Peyer's patch (tissue), 4 donors: ENCODE data around the gene DNHD1. TPM values are rescaled to one million over a fixed set of nuclear protein-coding genes. Genes with fewer than 3 reads are reported as not detected.

Experiments
- DNase-seq, 3 donors: peaks; one replicate each; pipeline ENCODE4 v3.0.0-alpha.2; 2017 to 2019
- H3K27ac ChIP-seq, 4 donors: fragments of 200-600 bp; sonication (generic); one replicate each; pipeline ENCODE4 v1.5.1; 2016 to 2019
- H3K27me3 ChIP-seq, 2 donors: fragments of 200-600 bp; sonication (generic); one replicate each; pipeline ENCODE4 v1.5.1; 2019
- H3K36me3 ChIP-seq, 3 donors: fragments of 200-600 bp; sonication (generic); one replicate each; pipeline ENCODE4 v1.5.1; 2016 to 2019
- H3K4me1 ChIP-seq, 4 donors: fragments of 200-600 bp; sonication (generic); one replicate each; pipeline ENCODE4 v1.5.1; 2016 to 2019
- H3K4me3 ChIP-seq, 4 donors: fragments of 200-600 bp; sonication (generic); 1 replicate in 3 of 4; 2 replicates in 1 of 4; pipeline ENCODE4 v1.5.1; 2016 to 2019; ENCODE audit warnings: mild to moderate bottlenecking in 1 of 4
- H3K9me3 ChIP-seq, 4 donors: fragments of 200-600 bp; sonication (generic); one replicate each; pipeline ENCODE4 v1.5.1; 2016 to 2019; ENCODE audit warnings: mild to moderate bottlenecking in 1 of 4
- POLR2A ChIP-seq, 2 donors: fragments of 450-650 bp; IDR thresholded peaks; one replicate each; pipeline ENCODE4 v1.5.1; 2017; ENCODE audit warnings: antibody characterized with exemption in 2 of 2, mild to moderate bottlenecking in 2 of 2, moderate library complexity in 2 of 2
- total RNA-seq, 4 donors: library from RNA; depleted of rRNA; stranded (reverse); fragments of >200 nt; gene quantifications; one replicate each; pipeline ENCODE4 v1.1.0, GENCODE V29; 2016
- TF ChIP-seq, protein P1 (sequence below), 6 experiments: fragments of 450-650 bp in 4 of 6; fragments of 200-600 bp in 2 of 6; sonication (generic) in 1 of 6; IDR thresholded peaks; one replicate each; pipeline ENCODE4 v1.5.1; 2017 to 2019; ENCODE audit warnings: antibody characterized with exemption in 6 of 6, mild to moderate bottlenecking in 3 of 6, moderate library complexity in 1 of 6

The DNHD1 gene
- total RNA-seq, 4 donors from 2014 or later = 23.5 to 64.4 (median 52.0) TPM

GRCh38 chr11:6612213-6613041 lies 115.3 kb downstream of the DNHD1 start, which contains the start of gene TAF10:
TSS of gene TAF10 (minus strand) at chr11:6612216. CDS start at chr11:6612189, 27 bp downstream.
- DNase-seq = peak; percentile 98 to 99 (median 98)
- Histone ChIP-seq H3K36me3 (peaks cover 0 to 57% (median 3%) of the 10 kb centered on the region in 3 donors), H3K9me3 (no peaks in the 10 kb centered on the region), H3K4me3 (peak within 1 kb of the TSS; percentile 71 to 99 (median 86)), H3K4me1 (peaks cover 0 to 47% (median 4%) of the 10 kb centered on the region in 4 donors), H3K27me3 (no peaks in the 10 kb centered on the region), H3K27ac (peak within 1 kb of the TSS; percentile 93 to 99 (median 94))
- peak; percentile 93 to 99 for TF ChIP-seq POLR2A (IDR thresholded peaks at IDR 0.05)
- TF ChIP-seq, protein P1, sequence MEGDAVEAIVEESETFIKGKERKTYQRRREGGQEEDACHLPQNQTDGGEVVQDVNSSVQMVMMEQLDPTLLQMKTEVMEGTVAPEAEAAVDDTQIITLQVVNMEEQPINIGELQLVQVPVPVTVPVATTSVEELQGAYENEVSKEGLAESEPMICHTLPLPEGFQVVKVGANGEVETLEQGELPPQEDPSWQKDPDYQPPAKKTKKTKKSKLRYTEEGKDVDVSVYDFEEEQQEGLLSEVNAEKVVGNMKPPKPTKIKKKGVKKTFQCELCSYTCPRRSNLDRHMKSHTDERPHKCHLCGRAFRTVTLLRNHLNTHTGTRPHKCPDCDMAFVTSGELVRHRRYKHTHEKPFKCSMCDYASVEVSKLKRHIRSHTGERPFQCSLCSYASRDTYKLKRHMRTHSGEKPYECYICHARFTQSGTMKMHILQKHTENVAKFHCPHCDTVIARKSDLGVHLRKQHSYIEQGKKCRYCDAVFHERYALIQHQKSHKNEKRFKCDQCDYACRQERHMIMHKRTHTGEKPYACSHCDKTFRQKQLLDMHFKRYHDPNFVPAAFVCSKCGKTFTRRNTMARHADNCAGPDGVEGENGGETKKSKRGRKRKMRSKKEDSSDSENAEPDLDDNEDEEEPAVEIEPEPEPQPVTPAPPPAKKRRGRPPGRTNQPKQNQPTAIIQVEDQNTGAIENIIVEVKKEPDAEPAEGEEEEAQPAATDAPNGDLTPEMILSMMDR (IDR thresholded peaks at IDR 0.05) = peak; percentile 28 to 73 (median 48)

DNA sequence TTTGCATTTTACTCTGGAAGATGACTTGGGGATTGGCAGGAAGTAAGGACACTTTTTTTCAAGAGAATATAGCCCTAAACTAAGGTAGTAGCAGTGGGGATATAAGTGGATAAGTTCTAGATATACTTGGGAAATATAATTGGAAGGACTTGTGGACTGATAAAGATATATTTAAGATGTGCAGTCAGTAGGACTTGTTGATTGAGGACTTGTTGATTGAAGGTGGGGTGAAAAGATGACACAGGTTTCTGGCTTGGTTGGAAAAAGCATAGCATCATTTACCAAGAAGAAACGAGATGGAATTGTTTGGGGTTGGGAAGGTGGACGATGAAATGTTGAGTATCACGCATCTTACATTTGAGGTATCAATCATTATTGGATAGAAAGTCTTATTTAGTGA lies 116.4 kb downstream of the DNHD1 start:
- Histone ChIP-seq H3K27me3 (no peaks in the 10 kb centered on the region), H3K27ac (peak overlapping the region; percentile 93 to 99 (median 94)), H3K36me3 (peaks cover 0 to 47% (median 3%) of the 10 kb centered on the region in 3 donors), H3K4me1 (peaks cover 0 to 47% (median 6%) of the 10 kb centered on the region in 4 donors), H3K4me3 (peak overlapping the region in 1 of 4 donors; percentile 71), H3K9me3 (no peaks in the 10 kb centered on the region)
- TF ChIP-seq, protein P1 (IDR thresholded peaks at IDR 0.05) = no peak
- TF ChIP-seq POLR2A (IDR thresholded peaks at IDR 0.05) = no peak
- DNase-seq = no peak

DNA sequence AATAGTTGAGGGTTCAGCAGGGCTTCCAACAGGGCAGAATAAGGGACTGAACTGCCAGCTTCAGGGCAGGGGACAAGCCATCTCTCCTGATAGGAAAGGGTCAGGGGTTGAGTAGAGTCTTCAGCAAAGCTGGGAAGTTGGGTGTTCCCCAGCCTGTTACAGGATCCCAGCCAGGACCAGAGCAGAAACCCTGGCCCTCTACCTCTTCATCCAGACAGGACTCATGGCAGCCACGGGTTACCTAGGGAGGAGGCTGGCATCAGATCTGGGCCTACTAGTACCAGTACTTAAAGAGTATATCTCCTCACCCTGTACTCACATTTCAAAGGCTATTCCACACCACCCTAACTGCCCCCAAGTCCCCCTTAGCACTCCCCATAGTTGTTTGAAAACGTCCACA lies 117.4 kb downstream of the DNHD1 start:
- TF ChIP-seq, protein P1 (IDR thresholded peaks at IDR 0.05) = no peak
- no peak for TF ChIP-seq POLR2A (IDR thresholded peaks at IDR 0.05)
- H3K4me3 ChIP-seq = no peak overlapping the region
- no peaks in the 10 kb centered on the region for H3K9me3 ChIP-seq
- no peaks in the 10 kb centered on the region for H3K27me3 ChIP-seq
- DNase-seq = peak in 1 of 3 donors; percentile 35
- peaks cover 0 to 37% (median 3%) of the 10 kb centered on the region in 3 donors for H3K36me3 ChIP-seq
- peaks cover 0 to 46% (median 6%) of the 10 kb centered on the region in 4 donors for H3K4me1 ChIP-seq
- no peak overlapping the region for H3K27ac ChIP-seq

- Histone ChIP-seq H3K36me3 (peaks cover 0 to 31% (median 0%) of the 10 kb centered on the region in 3 donors), H3K4me3 (no peak overlapping the region), H3K9me3 (no peaks in the 10 kb centered on the region), H3K27ac (peak overlapping the region in 1 of 4 donors; percentile 7), H3K4me1 (peaks cover 0 to 42% (median 7%) of the 10 kb centered on the region in 4 donors), H3K27me3 (no peaks in the 10 kb centered on the region)
- peak in 1 of 3 donors; percentile 39 for DNase-seq
- TF ChIP-seq POLR2A (IDR thresholded peaks at IDR 0.05) = no peak
- TF ChIP-seq, protein P1 (IDR thresholded peaks at IDR 0.05) = no peak
Measured at GRCh38 chr11:6615046-6615445, 118.0 kb downstream of the DNHD1 start.

GRCh38 chr11:6615882-6616585 lies 119.0 kb downstream of the DNHD1 start:
- peaks cover 0 to 33% (median 7%) of the 10 kb centered on the region in 4 donors for H3K4me1 ChIP-seq
- DNase-seq = no peak
- TF ChIP-seq POLR2A (IDR thresholded peaks at IDR 0.05) = no peak
- TF ChIP-seq, protein P1 (IDR thresholded peaks at IDR 0.05) = no peak
- peaks cover 0 to 22% (median 0%) of the 10 kb centered on the region in 3 donors for H3K36me3 ChIP-seq
- no peaks in the 10 kb centered on the region for H3K27me3 ChIP-seq
- H3K9me3 ChIP-seq = no peaks in the 10 kb centered on the region
- H3K27ac ChIP-seq = no peak overlapping the region
- H3K4me3 ChIP-seq = no peak overlapping the region
